HepG2 (cell line): Measurements from ENCODE around the gene ABCC10. TPM values are rescaled to one million over a fixed set of nuclear protein-coding genes. Genes with fewer than 3 reads are reported as not detected.

Experiments
- CBX2 ChIP-seq, 2 experiments: fragments of 200-600 bp in 1 of 2; sonication (generic); formaldehyde crosslinking in 1 of 2; IDR thresholded peaks; 2 replicates each; pipeline versions ENCODE4 v1.7.0 to v1.8.1; 2018 to 2022; ENCODE audit warnings: low read depth in 2 of 2, low read length in 1 of 2, mild to moderate bottlenecking in 1 of 2, missing genetic modification reagents in 1 of 2
- FOSL2 ChIP-seq: sonication (generic); formaldehyde crosslinking; IDR thresholded peaks from 2 replicates; pipeline ENCODE4 v1.4.0; 2020; ENCODE audit warnings: missing genetic modification reagents
- IRX3 ChIP-seq: sonication (generic); formaldehyde crosslinking; IDR thresholded peaks from 2 replicates; pipeline ENCODE4 v1.8.1; 2023; ENCODE audit warnings: mild to moderate bottlenecking, low read depth, missing genetic modification reagents, borderline replicate concordance
- LCORL ChIP-seq, 2 experiments: fragments of 450-650 bp in 1 of 2; sonication (generic) in 1 of 2; formaldehyde crosslinking in 1 of 2; IDR thresholded peaks; 2 replicates each; pipeline versions ENCODE4 v1.5.0 to v1.6.1; 2017 to 2020; ENCODE audit warnings: antibody characterized with exemption in 1 of 2, missing genetic modification reagents in 1 of 2
- MZF1 ChIP-seq: sonication (generic); formaldehyde crosslinking; IDR thresholded peaks from 2 replicates; pipeline ENCODE4 v1.8.1; 2023; ENCODE audit warnings: mild to moderate bottlenecking, missing genetic modification reagents, borderline replicate concordance
- NKX3-1 ChIP-seq: sonication (generic); formaldehyde crosslinking; IDR thresholded peaks from 2 replicates; pipeline ENCODE4 v1.5.0; 2020; ENCODE audit warnings: missing genetic modification reagents
- NR2C2 ChIP-seq: sonication (generic); formaldehyde crosslinking; IDR thresholded peaks from 2 replicates; pipeline ENCODE4 v1.4.0; 2020; ENCODE audit warnings: missing genetic modification reagents, mild to moderate bottlenecking, moderate library complexity, borderline replicate concordance
- RBFOX2 ChIP-seq: fragments of 200-400 bp; formaldehyde crosslinking; IDR thresholded peaks from 2 replicates; pipeline ENCODE4 v1.6.1; 2017; ENCODE audit warnings: low read depth, mild to moderate bottlenecking, low read length
- RORA ChIP-seq: sonication (generic); formaldehyde crosslinking; IDR thresholded peaks from 2 replicates; pipeline ENCODE4 v1.5.0; 2020; ENCODE audit warnings: mild to moderate bottlenecking, missing genetic modification reagents, moderate library complexity
- ZMYM4 ChIP-seq: sonication (generic); formaldehyde crosslinking; IDR thresholded peaks from 2 replicates; pipeline ENCODE4 v1.8.1; 2023; ENCODE audit warnings: mild to moderate bottlenecking, missing genetic modification reagents
- ZNF143 ChIP-seq: sonication (generic); formaldehyde crosslinking; IDR thresholded peaks from 2 replicates; pipeline ENCODE4 v1.4.0; 2020; ENCODE audit warnings: missing genetic modification reagents
- ZNF326 ChIP-seq: sonication (generic); formaldehyde crosslinking; IDR thresholded peaks from 2 replicates; pipeline ENCODE4 v1.4.0; 2020; ENCODE audit warnings: missing genetic modification reagents, borderline replicate concordance
- ZNF354B ChIP-seq: sonication (generic); formaldehyde crosslinking; IDR thresholded peaks from 2 replicates; pipeline ENCODE4 v1.8.0; 2022; ENCODE audit warnings: mild to moderate bottlenecking, missing genetic modification reagents
- ZNF569 ChIP-seq: sonication (generic); formaldehyde crosslinking; IDR thresholded peaks from 2 replicates; pipeline ENCODE4 v1.5.0; 2020; ENCODE audit warnings: mild to moderate bottlenecking, missing genetic modification reagents, moderate library complexity, borderline replicate concordance
- ZNF777 ChIP-seq: sonication (generic); formaldehyde crosslinking; IDR thresholded peaks from 2 replicates; pipeline ENCODE4 v1.4.0; 2020; ENCODE audit warnings: missing genetic modification reagents
- ZNF816 ChIP-seq: sonication (generic); formaldehyde crosslinking; IDR thresholded peaks from 2 replicates; pipeline ENCODE4 v1.8.0; 2022; ENCODE audit warnings: missing genetic modification reagents, mild to moderate bottlenecking, borderline replicate concordance
- polyA plus RNA-seq, 8 experiments: library from polyadenylated mRNA; depleted of rRNA in 3 of 8; stranded (reverse) in 7 of 8; unstranded in 1 of 8; fragments of >200 nt; fragmentation: Illumina TruSeq in 4 of 8; extraction: Trizol in 4 of 8; gene quantifications; 2 replicates each; pipeline versions ENCODE4 v1.2.1 to v1.2.3, GENCODE V29; 2011 to 2016; ENCODE audit warnings: low read depth in 4 of 8, missing spikeins in 1 of 8, mixed read lengths in 1 of 8; ENCODE audit not compliant: insufficient read depth in 1 of 8
- total RNA-seq, 5 experiments: library from RNA; depleted of rRNA; stranded (reverse); fragments of >200 nt; fragmentation: Illumina TruSeq; extraction: Trizol; gene quantifications; 2 replicates each; pipeline ENCODE4 v1.2.3, GENCODE V29; 2016; ENCODE audit warnings: low read depth in 1 of 5
- TF ChIP-seq, protein P1 (sequence below): sonication (generic); formaldehyde crosslinking; IDR thresholded peaks from 2 replicates; pipeline ENCODE4 v1.4.0; 2020; ENCODE audit warnings: missing genetic modification reagents, borderline replicate concordance
- TF ChIP-seq, protein P2 (sequence below): sonication (generic); formaldehyde crosslinking; IDR thresholded peaks from 2 replicates; pipeline ENCODE4 v1.4.0; 2020; ENCODE audit warnings: mild to moderate bottlenecking, missing genetic modification reagents
- TF ChIP-seq, protein P3 (sequence below): sonication (generic); formaldehyde crosslinking; IDR thresholded peaks from 2 replicates; pipeline ENCODE4 v1.4.0; 2020; ENCODE audit warnings: missing genetic modification reagents
- TF ChIP-seq, protein P4 (sequence below): sonication (generic); formaldehyde crosslinking; IDR thresholded peaks from 2 replicates; pipeline ENCODE4 v1.4.0; 2020; ENCODE audit warnings: missing genetic modification reagents

ABCC10 gene
- total and polyA plus RNA-seq, 2 of the 13 experiments (the other 11 are each of a cell fraction or from before 2014, with no cell fraction given) = 16.0 to 24.3 TPM

DNA sequence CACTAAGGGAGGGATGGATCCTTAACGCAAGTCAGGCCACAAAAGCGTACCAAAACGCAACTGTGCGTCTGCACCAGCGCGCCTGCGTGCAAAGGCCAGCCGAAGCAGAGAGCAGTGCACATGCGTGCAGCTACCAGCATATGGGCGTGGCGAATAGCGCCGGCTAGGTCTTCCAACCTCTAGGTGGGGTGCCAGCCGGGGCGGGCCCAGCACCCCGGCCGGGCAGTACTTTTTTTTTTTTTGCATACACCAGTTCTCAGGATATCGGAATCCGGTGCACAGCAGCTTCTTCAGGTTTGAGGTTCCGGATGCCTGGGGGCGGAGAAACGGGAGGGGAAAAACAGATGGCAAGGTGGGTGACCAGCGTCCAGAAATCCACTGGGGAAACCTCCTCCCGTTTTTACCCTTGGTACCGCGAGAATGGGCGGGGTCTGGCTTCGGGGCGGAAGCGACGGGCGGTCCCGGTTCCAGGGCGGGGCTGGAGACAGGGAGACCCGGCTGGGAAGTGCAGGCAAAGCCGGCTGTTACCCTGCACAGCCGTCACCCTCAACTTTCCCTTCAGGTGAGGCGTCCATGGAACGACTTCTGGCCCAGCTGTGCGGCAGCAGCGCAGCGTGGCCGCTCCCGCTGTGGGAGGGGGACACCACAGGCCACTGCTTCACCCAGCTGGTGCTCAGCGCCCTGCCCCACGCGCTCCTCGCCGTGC, at the start of gene ABCC10 (continued):
- TF ChIP-seq, protein P1, sequence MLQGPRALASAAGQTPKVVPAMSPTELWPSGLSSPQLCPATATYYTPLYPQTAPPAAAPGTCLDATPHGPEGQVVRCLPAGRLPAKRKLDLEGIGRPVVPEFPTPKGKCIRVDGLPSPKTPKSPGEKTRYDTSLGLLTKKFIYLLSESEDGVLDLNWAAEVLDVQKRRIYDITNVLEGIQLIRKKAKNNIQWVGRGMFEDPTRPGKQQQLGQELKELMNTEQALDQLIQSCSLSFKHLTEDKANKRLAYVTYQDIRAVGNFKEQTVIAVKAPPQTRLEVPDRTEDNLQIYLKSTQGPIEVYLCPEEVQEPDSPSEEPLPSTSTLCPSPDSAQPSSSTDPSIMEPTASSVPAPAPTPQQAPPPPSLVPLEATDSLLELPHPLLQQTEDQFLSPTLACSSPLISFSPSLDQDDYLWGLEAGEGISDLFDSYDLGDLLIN = no peak
- TF ChIP-seq, protein P2, sequence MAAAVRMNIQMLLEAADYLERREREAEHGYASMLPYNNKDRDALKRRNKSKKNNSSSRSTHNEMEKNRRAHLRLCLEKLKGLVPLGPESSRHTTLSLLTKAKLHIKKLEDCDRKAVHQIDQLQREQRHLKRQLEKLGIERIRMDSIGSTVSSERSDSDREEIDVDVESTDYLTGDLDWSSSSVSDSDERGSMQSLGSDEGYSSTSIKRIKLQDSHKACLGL = 0 out of 2 replicates have a peak, but pooled peaks have one; percentile 70
- TF ChIP-seq IRX3 (no peak), ZNF326 (CRISPR knock-in tag) (no peak), CBX2 (IDR thresholded peaks at IDR 0.05; ENCODE audit: low read depth, low read length) (no peak), CBX2 (CRISPR knock-in tag; IDR thresholded peaks at IDR 0.05; ENCODE audit: low read depth) (no peak), ZNF816 (CRISPR knock-in tag) (no peak; the same call in 1 of the 2 replicates), ZMYM4 (peak; percentile 89; the same call in 1 of the 2 replicates), ZNF143 (CRISPR knock-in tag) (peak; percentile 60; the same call in 1 of the 2 replicates), RBFOX2 (peak; percentile 89), ZNF777 (peak; percentile 67), FOSL2 (0 out of 2 replicates have a peak, but pooled peaks have one; percentile 19), MZF1 (CRISPR knock-in tag) (no peak), RORA (no peak), NKX3-1 (0 out of 2 replicates have a peak, but pooled peaks have one; percentile 27), ZNF569 (CRISPR knock-in tag) (peak; percentile 71; the same call in 1 of the 2 replicates), LCORL (IDR thresholded peaks at IDR 0.05) (no peak), LCORL (CRISPR knock-in tag; IDR thresholded peaks at IDR 0.05) (peak; percentile 66), NR2C2 (peak; percentile 69), ZNF354B (CRISPR knock-in tag) (no peak)
- TF ChIP-seq, protein P3, sequence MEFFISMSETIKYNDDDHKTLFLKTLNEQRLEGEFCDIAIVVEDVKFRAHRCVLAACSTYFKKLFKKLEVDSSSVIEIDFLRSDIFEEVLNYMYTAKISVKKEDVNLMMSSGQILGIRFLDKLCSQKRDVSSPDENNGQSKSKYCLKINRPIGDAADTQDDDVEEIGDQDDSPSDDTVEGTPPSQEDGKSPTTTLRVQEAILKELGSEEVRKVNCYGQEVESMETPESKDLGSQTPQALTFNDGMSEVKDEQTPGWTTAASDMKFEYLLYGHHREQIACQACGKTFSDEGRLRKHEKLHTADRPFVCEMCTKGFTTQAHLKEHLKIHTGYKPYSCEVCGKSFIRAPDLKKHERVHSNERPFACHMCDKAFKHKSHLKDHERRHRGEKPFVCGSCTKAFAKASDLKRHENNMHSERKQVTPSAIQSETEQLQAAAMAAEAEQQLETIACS (CRISPR knock-in tag) = peak; percentile 67
- TF ChIP-seq, protein P4, sequence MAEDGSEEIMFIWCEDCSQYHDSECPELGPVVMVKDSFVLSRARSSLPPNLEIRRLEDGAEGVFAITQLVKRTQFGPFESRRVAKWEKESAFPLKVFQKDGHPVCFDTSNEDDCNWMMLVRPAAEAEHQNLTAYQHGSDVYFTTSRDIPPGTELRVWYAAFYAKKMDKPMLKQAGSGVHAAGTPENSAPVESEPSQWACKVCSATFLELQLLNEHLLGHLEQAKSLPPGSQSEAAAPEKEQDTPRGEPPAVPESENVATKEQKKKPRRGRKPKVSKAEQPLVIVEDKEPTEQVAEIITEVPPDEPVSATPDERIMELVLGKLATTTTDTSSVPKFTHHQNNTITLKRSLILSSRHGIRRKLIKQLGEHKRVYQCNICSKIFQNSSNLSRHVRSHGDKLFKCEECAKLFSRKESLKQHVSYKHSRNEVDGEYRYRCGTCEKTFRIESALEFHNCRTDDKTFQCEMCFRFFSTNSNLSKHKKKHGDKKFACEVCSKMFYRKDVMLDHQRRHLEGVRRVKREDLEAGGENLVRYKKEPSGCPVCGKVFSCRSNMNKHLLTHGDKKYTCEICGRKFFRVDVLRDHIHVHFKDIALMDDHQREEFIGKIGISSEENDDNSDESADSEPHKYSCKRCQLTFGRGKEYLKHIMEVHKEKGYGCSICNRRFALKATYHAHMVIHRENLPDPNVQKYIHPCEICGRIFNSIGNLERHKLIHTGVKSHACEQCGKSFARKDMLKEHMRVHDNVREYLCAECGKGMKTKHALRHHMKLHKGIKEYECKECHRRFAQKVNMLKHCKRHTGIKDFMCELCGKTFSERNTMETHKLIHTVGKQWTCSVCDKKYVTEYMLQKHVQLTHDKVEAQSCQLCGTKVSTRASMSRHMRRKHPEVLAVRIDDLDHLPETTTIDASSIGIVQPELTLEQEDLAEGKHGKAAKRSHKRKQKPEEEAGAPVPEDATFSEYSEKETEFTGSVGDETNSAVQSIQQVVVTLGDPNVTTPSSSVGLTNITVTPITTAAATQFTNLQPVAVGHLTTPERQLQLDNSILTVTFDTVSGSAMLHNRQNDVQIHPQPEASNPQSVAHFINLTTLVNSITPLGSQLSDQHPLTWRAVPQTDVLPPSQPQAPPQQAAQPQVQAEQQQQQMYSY = peak; percentile 61; the same call in 1 of the 2 replicates
